OCI-LY3 (cell line): ENCODE measurements around the gene SH3GL1.
"Not testable (repeated sequence)": the region's sequence is repeated elsewhere in the genome, so short reads cannot be mapped to it uniquely, and the experiment has no call there.

ENCODE experiments used
- H2AFZ ChIP-seq: fragments of 200-600, 300-600 bp; shearing (Covaris generic); 2 replicates; pipeline ENCODE4 v1.6.0; 2014; ENCODE audit warnings: antibody characterized with exemption, low read depth, low read length
- H3K27ac ChIP-seq: fragments of 200-600, 300-600 bp; sonication (generic); 2 replicates; pipeline ENCODE4 v1.5.1; 2014; ENCODE audit warnings: mild to moderate bottlenecking, low read length, moderate library complexity, mixed read lengths
- H3K27me3 ChIP-seq: fragments of 200-600, 300-600 bp; sonication (generic); 2 replicates; pipeline ENCODE4 v1.6.1; 2014; ENCODE audit warnings: low read depth, low read length, mixed read lengths
- H3K36me3 ChIP-seq: fragments of 200-600, 300-600 bp; sonication (generic); replicated peaks from 2 replicates; pipeline ENCODE3; 2014; ENCODE audit warnings: low read depth, low read length, mixed read lengths
- H3K4me1 ChIP-seq: fragments of 300-600, 200-600 bp; sonication (generic); 2 replicates; pipeline ENCODE4 v1.6.1; 2014; ENCODE audit warnings: low read length, mixed read lengths
- H3K4me2 ChIP-seq: fragments of 200-600, 300-600 bp; sonication (generic); 2 replicates; pipeline ENCODE4 v1.6.1; 2014; ENCODE audit warnings: low read length, mixed read lengths
- H3K4me3 ChIP-seq: fragments of 300-600, 200-600 bp; sonication (generic); 2 replicates; pipeline ENCODE4 v1.5.1; 2014; ENCODE audit warnings: antibody characterized with exemption, mild to moderate bottlenecking, low read length, moderate library complexity
- H3K79me2 ChIP-seq: fragments of 300-600, 200-600 bp; shearing (Covaris generic); 2 replicates; pipeline ENCODE4 v1.6.1; 2014; ENCODE audit warnings: mild to moderate bottlenecking, low read length, mixed read lengths
- H3K9ac ChIP-seq: fragments of 300-600, 200-600 bp; shearing (Covaris generic); 2 replicates; pipeline ENCODE4 v1.6.0; 2014; ENCODE audit warnings: mild to moderate bottlenecking, low read length, moderate library complexity
- H3K9me3 ChIP-seq: fragments of 200-600, 300-600 bp; shearing (Covaris generic); 2 replicates; pipeline ENCODE4 v1.6.1; 2014; ENCODE audit warnings: low read length, mixed read lengths; ENCODE audit not compliant: insufficient read depth
- H4K20me1 ChIP-seq: fragments of 200-600, 300-600 bp; sonication (generic); 2 replicates; pipeline ENCODE4 v1.6.1; 2016; ENCODE audit warnings: low read length, mixed read lengths; ENCODE audit not compliant: insufficient read depth
- CTCF ChIP-seq: fragments of 200-600, 300-600 bp; sonication (generic); IDR thresholded peaks from 2 replicates; pipeline ENCODE4 v1.5.1; 2014; ENCODE audit warnings: antibody characterized with exemption, low read length, low read depth
- EZH2phosphoT487 ChIP-seq: fragments of 200-600 bp; shearing (Covaris generic); IDR thresholded peaks from 2 replicates; pipeline ENCODE4 v1.6.1; 2018; ENCODE audit warnings: antibody characterized with exemption, mixed run types, low read depth

The SH3GL1 gene

GRCh38 chr19:4334929-4335570, 65.3 kb downstream of the SH3GL1 start:
- Histone ChIP-seq H3K4me3 (no peak overlapping the region), H3K9me3 (no peaks in the 10 kb centered on the region), H2AFZ (no peak overlapping the region), H3K27ac (no peak overlapping the region), H4K20me1 (no peaks in the 10 kb centered on the region), H3K4me1 (peaks cover 13% of the 10 kb centered on the region; the same call in 1 of the 2 replicates), H3K27me3 (no peaks in the 10 kb centered on the region), H3K9ac (no peak overlapping the region), H3K36me3 (no peaks in the 10 kb centered on the region), H3K79me2 (no peaks in the 10 kb centered on the region), H3K4me2 (no peak overlapping the region)
- no peak for TF ChIP-seq EZH2phosphoT487
- TF ChIP-seq CTCF = no peak

GRCh38 chr19:4329858-4330257, 70.5 kb downstream of the SH3GL1 start:
- TF ChIP-seq CTCF (no peak), EZH2phosphoT487 (no peak)

GRCh38 chr19:4328991-4329681, 71.2 kb downstream of the SH3GL1 start:
- not testable (repeated sequence) for H4K20me1 ChIP-seq, H3K27me3 ChIP-seq, H3K36me3 ChIP-seq, H3K27ac ChIP-seq, H3K4me1 ChIP-seq, H3K79me2 ChIP-seq, H3K4me3 ChIP-seq, H3K9me3 ChIP-seq, H3K4me2 ChIP-seq, H3K9ac ChIP-seq, H2AFZ ChIP-seq

More at GRCh38 chr19:4329858-4330257, 70.5 kb downstream of the SH3GL1 start:
- H3K4me3 ChIP-seq = no peak overlapping the region
- no peaks in the 10 kb centered on the region for H3K36me3 ChIP-seq
- H3K9me3 ChIP-seq = no peaks in the 10 kb centered on the region
- H2AFZ ChIP-seq = no peak overlapping the region
- no peak overlapping the region for H3K27ac ChIP-seq
- no peaks in the 10 kb centered on the region for H3K27me3 ChIP-seq
- H3K4me1 ChIP-seq = no peaks in the 10 kb centered on the region
- no peak overlapping the region for H3K4me2 ChIP-seq
- H3K79me2 ChIP-seq = no peaks in the 10 kb centered on the region
- no peaks in the 10 kb centered on the region for H4K20me1 ChIP-seq
- H3K9ac ChIP-seq = no peak overlapping the region

- Histone ChIP-seq H3K4me3 (no peak overlapping the region), H3K36me3 (no peaks in the 10 kb centered on the region), H3K4me2 (no peak overlapping the region), H3K27ac (no peak overlapping the region), H3K4me1 (no peaks in the 10 kb centered on the region), H3K9me3 (no peaks in the 10 kb centered on the region), H4K20me1 (no peaks in the 10 kb centered on the region), H3K27me3 (no peaks in the 10 kb centered on the region), H3K9ac (no peak overlapping the region), H2AFZ (no peak overlapping the region), H3K79me2 (no peaks in the 10 kb centered on the region)
- TF ChIP-seq EZH2phosphoT487 (no peak), CTCF (no peak)
Observed at GRCh38 chr19:4328243-4328990, 71.9 kb downstream of the SH3GL1 start.
